ENCODE measurements around the gene SCGN.
A peak's percentile ranks its signal among the peaks of the same experiment; 100 is the strongest.

SCGN gene

GRCh38 chr6:25726122-25726911, 74.3 kb downstream of the SCGN start:
- no peak for TF ChIP-seq CTCF (conservative IDR thresholded peaks at IDR 0.05)
- H3K27ac ChIP-seq, result no peak overlapping the region

- no peak overlapping the region for H3K27ac ChIP-seq
- TF ChIP-seq CTCF (conservative IDR thresholded peaks at IDR 0.05), result no peak
Observed at GRCh38 chr6:25727028-25727427, 75.0 kb downstream of the SCGN start.

GRCh38 chr6:25730907-25731306, 78.9 kb downstream of the SCGN start:
- no peak overlapping the region for H3K27ac ChIP-seq
- TF ChIP-seq CTCF (conservative IDR thresholded peaks at IDR 0.05), result no peak

GRCh38 chr6:25731721-25732120, 79.7 kb downstream of the SCGN start:
- no peak overlapping the region for H3K27ac ChIP-seq
- TF ChIP-seq CTCF (conservative IDR thresholded peaks at IDR 0.05), result no peak

- TF ChIP-seq CTCF (conservative IDR thresholded peaks at IDR 0.05), result no peak
Observed at GRCh38 chr6:25732468-25733198, 80.6 kb downstream of the SCGN start.

GRCh38 chr6:25735261-25735660, 83.2 kb downstream of the SCGN start:
- no peak for TF ChIP-seq CTCF (conservative IDR thresholded peaks at IDR 0.05)
- H3K27ac ChIP-seq, result peak overlapping the region; percentile 81

More at GRCh38 chr6:25732468-25733198, 80.6 kb downstream of the SCGN start:
- 0 out of 2 replicates have a peak overlapping the region, but pooled peaks have one; percentile 1 for H3K27ac ChIP-seq

- no peak for TF ChIP-seq CTCF (conservative IDR thresholded peaks at IDR 0.05)
- H3K27ac ChIP-seq, result no peak overlapping the region
Observed at GRCh38 chr6:25743868-25744267, 91.9 kb downstream of the SCGN start.

All from VCaP (cell line).